Gastroesophageal sphincter (tissue), 3 donors: ENCODE measurements around the gene PANK4.

ENCODE experiments used
- CTCF ChIP-seq, 4 experiments: fragments of 200-600 bp in 2 of 4; fragments of 450-650 bp in 2 of 4; sonication (generic) in 1 of 4; IDR thresholded peaks; one replicate each; pipeline ENCODE4 v1.5.1; 2017 to 2019; ENCODE audit warnings: antibody characterized with exemption in 4 of 4, mild to moderate bottlenecking in 2 of 4, moderate library complexity in 2 of 4
- EP300 ChIP-seq: sonication (generic); formaldehyde crosslinking; IDR thresholded peaks from one replicate; pipeline ENCODE4 v1.6.1; 2017; ENCODE audit warnings: antibody characterized with exemption, mild to moderate bottlenecking
- POLR2A ChIP-seq, 2 donors: fragments of 450-650 bp; IDR thresholded peaks; one replicate each; pipeline ENCODE4 v1.6.1; 2017; ENCODE audit warnings: antibody characterized with exemption in 2 of 2, mild to moderate bottlenecking in 2 of 2, moderate library complexity in 1 of 2
- POLR2AphosphoS5 ChIP-seq: sonication (generic); formaldehyde crosslinking; IDR thresholded peaks from one replicate; pipeline ENCODE4 v1.6.1; 2017; ENCODE audit warnings: antibody characterized with exemption

GRCh38 chr1:2471159-2471471 is 55.3 kb downstream of the PANK4 start:
- TF ChIP-seq POLR2A (IDR thresholded peaks at IDR 0.05) = no peak
- TF ChIP-seq POLR2AphosphoS5 = no peak
- no peak for TF ChIP-seq CTCF (IDR thresholded peaks at IDR 0.05)
- TF ChIP-seq EP300 = no peak
